Measurements from ENCODE around the gene CKS2.

CKS2 gene

DNA sequence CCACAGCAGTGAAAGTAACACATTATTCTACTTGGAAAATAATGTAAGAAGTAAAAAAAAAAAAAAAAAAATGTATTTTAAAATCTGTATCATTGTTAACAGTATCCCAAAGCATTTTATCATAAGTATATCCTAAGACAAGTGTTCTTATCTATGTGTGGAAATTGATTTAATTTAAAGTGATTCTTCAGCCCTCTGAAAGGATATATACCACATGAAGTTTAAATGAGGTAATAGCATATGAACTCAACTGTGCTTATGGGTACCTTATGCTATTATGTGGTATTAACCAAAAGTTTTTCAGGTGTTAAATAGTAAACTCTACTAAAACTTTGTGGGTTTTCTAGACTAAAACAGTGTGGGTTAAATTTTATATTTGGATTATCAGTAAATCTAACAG lies 4.5 kb downstream of the CKS2 start:
- no peak for DNase-seq (ENCODE audit: low read depth, low spot score)
- ChIA-PET CTCF (no interaction called here), POLR2A (no interaction called here)
- TF ChIP-seq CTCF (IDR thresholded peaks at IDR 0.05; ENCODE audit: insufficient read depth, low read length, missing control alignments) = no peak
- no peak overlapping the region for H3K4me3 ChIP-seq (ENCODE audit: low read depth, low read length)

DNA sequence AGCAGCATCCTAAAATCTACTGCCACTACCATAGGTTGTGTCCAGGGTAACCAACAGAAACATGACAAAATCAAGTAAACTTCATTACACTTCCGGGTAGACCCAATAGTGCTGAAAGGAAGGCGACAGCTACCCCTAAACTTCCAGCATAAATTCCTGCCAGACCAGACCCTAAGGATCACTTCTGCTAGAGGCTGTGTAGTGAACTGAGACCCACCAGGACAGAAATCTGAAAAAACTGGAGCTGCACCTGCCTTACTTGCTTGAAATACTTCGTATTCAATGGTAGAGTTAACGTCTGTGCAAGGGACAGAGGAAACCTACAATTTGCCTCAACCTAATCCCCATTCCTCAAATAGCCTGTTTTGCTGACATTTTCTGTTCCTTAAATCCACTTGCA lies 6.3 kb downstream of the CKS2 start:
- no peak for TF ChIP-seq CTCF (IDR thresholded peaks at IDR 0.05; ENCODE audit: insufficient read depth, low read length, missing control alignments)
- no peak overlapping the region for H3K4me3 ChIP-seq (ENCODE audit: low read depth, low read length)
- ChIA-PET CTCF (interaction anchor here (1.4 kb wide), 1 partner anchor 232 kb away, joined by 4 read pairs; no protein-coding TSS in a partner anchor), POLR2A (no interaction called here)
- no peak for DNase-seq (ENCODE audit: low read depth, low spot score)

DNA sequence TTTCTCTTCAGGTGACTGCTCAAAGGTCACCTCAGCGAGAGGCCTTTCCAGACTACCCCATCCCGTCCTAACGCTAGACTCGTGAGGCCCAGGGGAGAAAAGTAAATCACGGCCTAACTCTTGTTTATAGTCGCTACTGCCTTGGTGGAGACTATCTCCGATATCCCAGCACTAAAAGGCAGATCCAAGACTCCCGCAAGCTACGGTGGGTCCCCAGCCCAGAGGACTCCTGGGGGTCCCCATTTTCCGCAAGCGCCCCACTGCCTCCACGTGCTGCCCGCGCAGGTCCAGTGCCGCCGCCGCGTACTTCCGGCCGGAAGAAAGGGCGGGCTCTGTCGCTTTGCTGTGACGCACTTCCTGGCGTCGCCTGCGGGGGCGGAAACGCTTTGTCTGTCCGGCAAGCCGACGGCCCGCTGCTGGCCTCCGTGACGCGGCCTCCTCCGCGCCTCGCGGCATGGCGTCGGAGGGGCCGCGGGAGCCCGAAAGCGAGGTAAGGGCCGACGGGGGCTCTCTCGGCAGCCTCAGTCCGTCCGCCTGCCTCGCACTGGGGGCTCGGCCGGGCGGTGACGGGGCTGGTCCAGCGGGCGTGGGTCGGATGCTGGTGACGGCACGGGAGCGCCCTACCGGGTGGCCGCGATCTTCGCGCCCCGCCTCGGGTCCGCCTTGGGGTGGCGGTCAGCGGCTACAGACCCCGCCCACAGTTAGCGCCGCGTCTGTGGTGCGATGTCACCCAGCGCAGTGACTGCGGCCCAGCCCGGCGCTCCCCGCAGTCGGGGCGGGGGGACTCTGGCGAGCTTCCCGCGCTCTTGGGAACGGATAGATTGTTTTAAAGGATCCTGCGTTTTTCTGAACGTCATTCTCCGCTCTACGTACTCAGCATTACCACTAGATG lies 7.4 kb downstream of the CKS2 start, which contains the start of gene SECISBP2:
SECISBP2 (plus strand) TSS at position 378 of the 892 bp plus-strand sequence; CDS start at position 455, 77 bp downstream.
- peak; percentile 62 for TF ChIP-seq CTCF (IDR thresholded peaks at IDR 0.05; ENCODE audit: insufficient read depth, low read length, missing control alignments)
- peak within 1 kb of the TSS; percentile 70 for H3K4me3 ChIP-seq (ENCODE audit: low read depth, low read length)
- POLR2A ChIA-PET = no interaction called here
- CTCF ChIA-PET = interaction anchor here (0.5 to 1.0 kb wide), 8 partner anchors 8 to 235 kb away, joined by 3 to 12 read pairs (median 3); no protein-coding TSS in a partner anchor
- peak; percentile 78 for DNase-seq (ENCODE audit: low read depth, low spot score)

DNA sequence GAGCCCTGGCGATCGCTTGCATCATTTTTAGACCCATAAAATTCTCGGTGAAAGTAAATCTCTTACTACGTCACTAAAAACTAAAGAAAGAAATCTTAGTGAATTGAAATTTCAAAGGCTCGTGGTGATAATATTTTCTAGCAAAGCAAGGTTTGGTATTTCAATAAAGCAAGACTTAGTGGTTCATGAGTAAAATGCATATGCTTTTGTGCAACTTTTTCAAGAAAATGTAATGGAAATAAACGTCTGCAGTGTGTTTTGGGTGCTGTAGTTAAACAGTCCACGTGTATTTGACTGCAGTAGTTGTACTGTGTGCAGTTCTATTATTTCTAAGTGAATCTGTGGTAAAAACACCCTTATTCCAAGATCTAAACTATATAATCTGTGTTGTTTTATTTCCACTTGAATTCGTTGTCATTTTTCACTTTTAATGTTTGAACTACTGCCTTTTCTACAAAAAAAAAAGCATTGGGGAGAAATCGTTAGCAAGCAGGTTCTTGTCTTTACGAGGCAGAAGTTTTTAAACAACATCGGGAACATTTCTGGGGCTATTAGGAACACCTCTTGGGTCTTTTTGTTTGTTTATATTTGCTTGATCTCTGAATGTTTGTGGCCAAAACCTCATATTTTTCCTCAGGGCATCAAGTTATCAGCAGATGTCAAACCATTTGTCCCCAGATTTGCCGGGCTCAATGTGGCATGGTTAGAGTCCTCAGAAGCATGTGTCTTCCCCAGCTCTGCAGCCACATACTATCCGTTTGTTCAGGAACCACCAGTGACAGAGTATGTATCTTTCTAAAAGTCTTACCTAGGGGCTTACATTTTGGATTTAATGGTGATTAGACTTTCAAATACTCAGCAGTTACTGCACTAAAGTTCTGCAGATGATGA lies 8.3 kb downstream of the CKS2 start:
- TF ChIP-seq CTCF (IDR thresholded peaks at IDR 0.05; ENCODE audit: insufficient read depth, low read length, missing control alignments) = no peak
- CTCF ChIA-PET = interaction anchor here (0.6 to 2.4 kb wide), 6 partner anchors 8 to 230 kb away, joined by 3 to 16 read pairs (median 8); no protein-coding TSS in a partner anchor

DNA sequence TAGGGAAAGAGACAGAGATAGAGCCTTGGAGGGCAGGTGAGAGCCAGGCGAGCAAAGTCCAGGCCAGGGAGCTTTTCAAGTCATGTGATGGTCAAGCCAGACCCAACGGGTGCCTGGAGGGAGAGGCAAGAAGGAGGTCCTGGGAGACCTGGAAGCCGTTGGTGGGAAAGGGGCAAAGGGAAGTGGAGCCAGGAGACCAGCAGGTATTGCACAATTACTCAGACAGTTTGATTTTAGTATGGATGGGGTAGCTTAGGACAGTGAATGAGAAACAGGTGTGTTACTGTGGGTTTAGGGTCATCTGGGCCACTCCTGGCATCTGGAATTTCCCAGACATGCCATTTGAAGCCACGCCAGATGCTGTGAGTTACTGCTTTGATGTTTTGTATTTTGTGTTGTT lies 12.4 kb downstream of the CKS2 start:
- TF ChIP-seq CTCF (IDR thresholded peaks at IDR 0.05; ENCODE audit: insufficient read depth, low read length, missing control alignments) = no peak
- POLR2A ChIA-PET = no interaction called here
- no peak overlapping the region for H3K4me3 ChIP-seq (ENCODE audit: low read depth, low read length)
- CTCF ChIA-PET = interaction anchor here (2.5 to 3.9 kb wide), 2 partner anchors 19 to 226 kb away, joined by 9 to 17 read pairs; no protein-coding TSS in a partner anchor
- no peak for DNase-seq (ENCODE audit: low read depth, low spot score)

More for the DNA sequence above, 8.3 kb downstream of the CKS2 start:
- POLR2A ChIA-PET = no interaction called here
- H3K4me3 ChIP-seq (ENCODE audit: low read depth, low read length) = peak overlapping the region; percentile 70
- no peak for DNase-seq (ENCODE audit: low read depth, low spot score)

Measured in AG04449 (cell line).